Spleen (tissue), 7 donors: ENCODE results near the gene NR2F1-AS1.

Experiments used
- CTCF ChIP-seq, 11 experiments: fragments of 200-600 bp in 7 of 11; fragments of 450-650 bp in 4 of 11; sonication (generic) in 4 of 11; IDR thresholded peaks in 8 of 11; conservative IDR thresholded peaks in 3 of 11; 1 replicate in 7 of 11; 2 replicates in 4 of 11; pipeline versions ENCODE4 v1.4.0 to v1.8.0; 2016 to 2021; ENCODE audit warnings: antibody characterized with exemption in 11 of 11, inconsistent platforms in 4 of 11, mild to moderate bottlenecking in 1 of 11
- POLR2A ChIP-seq, 3 donors: fragments of 450-650 bp; IDR thresholded peaks; one replicate each; pipeline ENCODE4 v1.5.1; 2017; ENCODE audit warnings: antibody characterized with exemption in 3 of 3, mild to moderate bottlenecking in 1 of 3
- POLR2AphosphoS5 ChIP-seq, 3 donors: sonication (generic); formaldehyde crosslinking; IDR thresholded peaks; one replicate each; pipeline ENCODE4 v1.5.1; 2017; ENCODE audit warnings: antibody characterized with exemption in 3 of 3
- donor health status: DM: no; HTN: no; CAD: no; lungs with moderate emphysema.
- donor health status: DM: no; HTN: no; CAD: no.
- donor health status: DM: no; HTN: no; CAD: no.

- TF ChIP-seq CTCF (IDR thresholded peaks at IDR 0.05 in 8 of 11, conservative IDR thresholded peaks at IDR 0.05 in 3 of 11) = no peak
- TF ChIP-seq POLR2A (IDR thresholded peaks at IDR 0.05) = no peak
- no peak for TF ChIP-seq POLR2AphosphoS5 (IDR thresholded peaks at IDR 0.05)
Observed at GRCh38 chr5:93438124-93438523, 142.9 kb downstream of the NR2F1-AS1 start.
